HG03432 (cell line): Measurements from ENCODE around the gene SPDYE8.
"Not testable (repeated sequence)": the region's sequence is repeated elsewhere in the genome, so short reads cannot be mapped to it uniquely, and the experiment has no call there.

Experiments used
- ATAC-seq: cut with Tn5 transposase; IDR thresholded peaks from one replicate; pipeline ENCODE4 v1.9.1; 2021; ENCODE audit warnings: mild to moderate bottlenecking, moderate library complexity; ENCODE audit not compliant: unreplicated experiment

Gene SPDYE8

DNA sequence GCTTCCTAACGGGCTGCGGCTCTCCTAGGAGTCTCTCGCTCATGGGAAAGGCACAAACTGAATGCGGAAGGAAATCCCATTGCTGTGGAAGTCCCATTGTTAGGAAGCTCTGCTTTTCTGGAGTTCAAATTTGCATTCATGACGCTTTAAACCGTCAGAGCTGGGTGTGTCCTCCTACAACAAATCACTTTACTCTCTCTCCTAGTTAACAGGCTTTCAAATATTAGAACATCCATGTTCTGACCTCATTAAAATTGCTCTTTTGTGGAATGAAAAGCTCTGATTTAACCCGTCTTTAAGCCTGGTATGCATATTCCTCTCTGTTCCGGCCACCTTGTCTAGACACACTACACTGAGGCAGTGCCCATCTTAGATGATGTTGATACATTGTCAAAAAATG lies at the start of gene SPDYE8:
Gene SPDYE8 (minus strand): TSS at position 101 of the 400 bp plus-strand sequence. CDS start 1,800 bp downstream, outside the sequence.
- ATAC-seq: not testable (repeated sequence)

GRCh38 chr7:73057811-73058210 lies 28.2 kb upstream of the SPDYE8 start, which contains the start of gene SPDYE11:
SPDYE11 (minus strand) TSS chr7:73057911; CDS start chr7:73056111, 1,800 bp downstream.
- ATAC-seq: not testable (repeated sequence)

DNA sequence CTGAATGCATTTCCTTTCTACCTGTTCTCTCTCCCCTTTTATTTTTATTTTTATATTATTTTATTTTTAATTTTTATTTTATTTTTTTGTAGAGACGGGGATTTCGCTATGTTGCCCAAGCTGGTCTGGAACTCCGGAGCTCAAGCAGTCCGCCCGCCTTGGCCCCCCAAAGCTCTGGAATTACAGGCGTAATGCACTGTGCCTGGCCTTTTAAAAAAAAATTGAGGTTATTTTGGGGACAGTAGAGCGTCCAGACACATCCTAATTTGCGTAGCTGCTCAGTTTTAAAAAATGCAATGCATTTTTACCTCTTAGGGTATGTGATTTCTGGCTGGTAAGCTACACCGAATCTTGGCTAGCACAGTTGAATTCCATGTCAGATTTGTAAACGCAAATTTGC lies 23.1 kb downstream of the SPDYE8 start:
- not testable (repeated sequence) for ATAC-seq

- peak; percentile 90 for ATAC-seq
Measured at GRCh38 chr7:73005693-73006447, 23.7 kb downstream of the SPDYE8 start.

GRCh38 chr7:73005356-73005692 lies 24.2 kb downstream of the SPDYE8 start:
- peak; percentile 84 for ATAC-seq

- ATAC-seq: not testable (repeated sequence)
Measured at GRCh38 chr7:72997887-72998468, 31.6 kb downstream of the SPDYE8 start.

GRCh38 chr7:72997447-72997846 lies 32.1 kb downstream of the SPDYE8 start:
- not testable (repeated sequence) for ATAC-seq

- not testable (repeated sequence) for ATAC-seq
Measured at GRCh38 chr7:72995484-72995883, 34.1 kb downstream of the SPDYE8 start.

DNA sequence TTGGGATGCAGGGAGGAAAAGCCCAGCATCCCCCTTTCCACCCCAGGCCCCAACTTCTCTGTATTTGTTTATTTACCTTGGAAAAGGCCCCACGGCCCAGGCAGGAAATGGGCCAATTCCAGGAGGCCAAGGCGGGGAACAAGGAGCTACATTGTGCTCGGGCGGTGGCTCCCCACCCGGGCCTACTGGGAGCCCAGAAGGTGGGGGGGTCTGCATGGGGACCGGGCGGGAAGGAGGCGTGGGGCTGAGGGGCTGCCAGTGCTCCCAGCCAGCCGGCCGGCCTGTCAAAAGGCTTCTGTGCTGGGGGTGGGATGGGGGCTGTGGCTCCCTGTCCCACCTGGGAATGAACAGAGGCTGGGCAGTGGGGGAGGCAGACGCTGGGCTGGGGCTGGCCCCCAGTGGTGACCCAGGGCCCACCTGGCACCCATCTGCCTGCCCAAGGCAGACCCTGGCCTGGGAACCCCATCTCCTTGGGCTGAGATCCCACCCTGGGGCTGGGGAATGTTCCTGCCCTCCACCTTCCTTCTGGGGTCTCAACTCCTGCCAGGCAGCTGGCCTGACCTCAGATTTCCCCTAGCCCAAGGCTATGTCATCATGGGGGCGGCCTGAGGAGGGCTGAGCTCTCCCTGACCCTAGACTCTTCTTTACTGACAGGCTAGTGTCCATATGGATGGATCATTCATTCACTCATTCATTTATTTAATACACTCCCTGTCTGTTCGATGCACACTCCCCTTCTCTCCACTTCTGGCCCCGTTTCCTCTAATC lies 39.2 kb downstream of the SPDYE8 start:
- ATAC-seq: not testable (repeated sequence)

GRCh38 chr7:72982084-72982483 lies 47.5 kb downstream of the SPDYE8 start:
- ATAC-seq: not testable (repeated sequence)

- ATAC-seq: not testable (repeated sequence)
Measured at GRCh38 chr7:72980382-72980781, 49.2 kb downstream of the SPDYE8 start.

DNA sequence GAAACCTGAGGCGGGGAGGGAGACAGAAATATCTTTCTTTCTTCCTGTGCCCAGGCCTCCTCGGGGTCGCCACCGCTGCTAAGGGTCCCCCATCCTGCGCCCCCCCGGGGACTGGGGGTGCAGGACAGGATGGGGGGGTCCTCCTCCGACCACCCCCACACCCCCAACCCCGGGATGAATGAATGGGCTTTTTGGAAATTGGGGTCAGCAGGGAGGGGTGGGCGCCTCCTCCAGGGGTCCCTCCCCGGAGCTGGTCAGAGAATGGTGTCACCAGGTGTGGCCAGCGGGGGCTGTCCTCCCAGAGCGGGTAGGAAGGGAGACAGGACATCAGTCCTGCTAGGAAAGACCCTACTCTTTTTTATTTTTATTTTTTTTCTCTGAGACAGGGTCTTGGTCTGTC lies 53.1 kb downstream of the SPDYE8 start:
- not testable (repeated sequence) for ATAC-seq

DNA sequence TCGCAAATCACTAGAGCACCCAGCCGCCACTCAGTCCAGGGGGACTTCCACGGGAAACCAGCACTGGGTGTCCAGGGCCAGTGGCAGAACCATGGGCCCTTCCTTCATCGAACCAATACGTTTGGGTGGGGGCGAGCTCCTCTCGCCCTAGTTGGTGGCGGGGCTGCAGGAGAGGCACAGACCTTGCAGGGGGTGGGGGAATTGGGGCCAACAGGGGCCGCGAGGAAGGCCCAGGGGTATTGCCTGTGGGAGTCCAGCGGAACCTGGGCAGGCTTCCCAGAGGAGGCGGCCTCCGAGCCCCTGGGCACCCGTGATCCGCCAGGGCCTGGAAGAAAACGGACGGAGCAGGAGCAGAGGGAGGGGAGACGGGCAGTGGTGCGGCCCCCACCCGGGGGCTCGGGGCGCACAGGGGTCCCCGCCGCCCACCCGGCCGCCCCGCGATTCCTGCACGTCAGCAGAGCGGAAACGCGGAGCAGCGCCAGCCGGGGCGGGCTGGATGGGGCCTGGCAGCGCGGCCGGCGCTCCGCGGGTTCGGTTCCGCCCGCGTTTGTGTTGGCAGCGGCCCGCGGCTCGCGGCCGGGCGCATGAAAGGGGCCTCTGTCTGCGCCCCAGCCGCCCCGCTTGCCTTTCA lies 53.8 kb downstream of the SPDYE8 start:
- ATAC-seq: not testable (repeated sequence)

DNA sequence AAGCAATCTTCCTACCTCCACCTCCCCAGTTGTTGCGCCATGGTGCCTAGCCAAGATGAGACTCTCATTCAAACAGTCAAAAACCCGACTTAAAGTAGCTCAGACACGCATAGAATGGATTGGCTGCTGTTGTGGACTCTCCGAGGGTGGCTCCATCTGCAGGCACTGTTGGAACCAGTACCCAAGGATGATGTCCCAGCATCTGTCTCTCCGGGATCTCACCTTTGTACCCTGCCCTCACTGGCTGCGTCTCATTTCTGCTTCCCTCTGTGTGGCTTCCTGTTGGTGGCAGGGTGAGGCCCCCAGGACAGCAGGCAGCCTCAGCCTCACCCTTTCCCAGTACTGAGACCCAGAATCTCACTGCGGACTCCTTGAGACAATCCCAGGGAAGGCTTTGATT lies 54.8 kb downstream of the SPDYE8 start:
- not testable (repeated sequence) for ATAC-seq

GRCh38 chr7:72971505-72971904 lies 58.1 kb downstream of the SPDYE8 start:
- not testable (repeated sequence) for ATAC-seq
